Astrocyte (in vitro differentiated cells and primary cell): ENCODE measurements around the gene MRPL36. TPM values are rescaled to one million over a fixed set of nuclear protein-coding genes. Genes with fewer than 3 reads are reported as not detected.

Experiments used
- DNase-seq: peaks from one replicate; pipeline ENCODE4 v3.0.0-alpha.2; 2010; ENCODE audit warnings: low read depth
- FAIRE-seq: peaks from 2 replicates; lab custom pipeline; 2011; peaks lifted over from hg19 to GRCh38; lab: Jason Lieb, UNC
- H2AFZ ChIP-seq: 2 replicates; pipeline ENCODE4 v1.6.0; 2012; ENCODE audit warnings: low read depth, low read length, inconsistent platforms
- H3K27ac ChIP-seq: 2 replicates; pipeline ENCODE4 v1.5.1; 2011; ENCODE audit warnings: low read depth, low read length, inconsistent platforms
- H3K27me3 ChIP-seq: 2 replicates; pipeline ENCODE4 v1.6.0; 2011; ENCODE audit warnings: low read length, inconsistent platforms; ENCODE audit not compliant: insufficient read depth
- H3K36me3 ChIP-seq: 2 replicates; pipeline ENCODE4 v1.5.1; 2011; ENCODE audit warnings: low read length, inconsistent platforms; ENCODE audit not compliant: insufficient read depth
- H3K4me1 ChIP-seq: 2 replicates; pipeline ENCODE4 v1.5.1; 2011; ENCODE audit warnings: low read length, inconsistent platforms; ENCODE audit not compliant: insufficient read depth
- H3K4me2 ChIP-seq: 2 replicates; pipeline ENCODE4 v1.6.0; 2012; ENCODE audit warnings: low read length, inconsistent platforms
- H3K4me3 ChIP-seq: 2 replicates; pipeline ENCODE4 v1.5.1; 2011; ENCODE audit warnings: low read depth, mild to moderate bottlenecking, low read length, inconsistent platforms; ENCODE audit not compliant: insufficient read depth
- H3K79me2 ChIP-seq: 2 replicates; pipeline ENCODE4 v1.6.0; 2012; ENCODE audit warnings: mild to moderate bottlenecking, low read length, inconsistent platforms; ENCODE audit not compliant: insufficient read depth
- H3K9ac ChIP-seq: 2 replicates; pipeline ENCODE4 v1.6.0; 2012; ENCODE audit warnings: mild to moderate bottlenecking, low read length, inconsistent platforms
- H3K9me3 ChIP-seq: 2 replicates; pipeline ENCODE4 v1.5.1; 2012; ENCODE audit warnings: low read depth, mild to moderate bottlenecking, low read length, inconsistent platforms; ENCODE audit not compliant: insufficient read depth
- H4K20me1 ChIP-seq: 2 replicates; pipeline ENCODE4 v1.6.0; 2012; ENCODE audit warnings: low read length, inconsistent platforms; ENCODE audit not compliant: insufficient read depth
- H3K27ac Mint-ChIP-seq: one replicate; pipeline ENCODE4 v1.8.0; 2021; ENCODE audit warnings: mild to moderate bottlenecking, mixed read lengths; ENCODE audit not compliant: unreplicated experiment
- H3K27me3 Mint-ChIP-seq: one replicate; pipeline ENCODE4 v1.8.0; 2021; ENCODE audit warnings: low read depth, mixed read lengths; ENCODE audit not compliant: unreplicated experiment
- H3K36me3 Mint-ChIP-seq: one replicate; pipeline ENCODE4 v1.8.0; 2021; ENCODE audit warnings: low read depth, mixed read lengths; ENCODE audit not compliant: unreplicated experiment
- H3K4me1 Mint-ChIP-seq: one replicate; pipeline ENCODE4 v1.8.0; 2021; ENCODE audit warnings: low read depth, mixed read lengths; ENCODE audit not compliant: unreplicated experiment
- H3K4me3 Mint-ChIP-seq: one replicate; pipeline ENCODE4 v1.8.0; 2021; ENCODE audit warnings: mild to moderate bottlenecking, moderate library complexity, mixed read lengths; ENCODE audit not compliant: unreplicated experiment
- H3K9me3 Mint-ChIP-seq: one replicate; pipeline ENCODE4 v1.8.0; 2021; ENCODE audit warnings: mild to moderate bottlenecking, mixed read lengths; ENCODE audit not compliant: unreplicated experiment
- EZH2 ChIP-seq: IDR thresholded peaks from 2 replicates; pipeline ENCODE4 v1.6.1; 2012; ENCODE audit warnings: mild to moderate bottlenecking, low read length, inconsistent platforms; ENCODE audit not compliant: insufficient read depth
- total RNA-seq: library from RNA; stranded (reverse); gene quantifications from 2 replicates; pipeline ENCODE4 v1.2.1, GENCODE V29; 2021
- TF ChIP-seq, protein P1 (sequence below): IDR thresholded peaks from 2 replicates; pipeline ENCODE4 v1.5.1; 2011; ENCODE audit warnings: low read depth, mild to moderate bottlenecking, inconsistent platforms, low read length, moderate library complexity; ENCODE audit not compliant: insufficient read depth

The MRPL36 gene
- total RNA-seq, 1 donor from 2014 or later = 72.2 TPM

GRCh38 chr5:1824109-1824821 is 24.6 kb upstream of the MRPL36 start:
- Histone ChIP-seq H3K4me1 (no peaks in the 10 kb centered on the region), H3K4me3 (no peak overlapping the region), H3K4me2 (no peak overlapping the region), H3K9me3 (no peaks in the 10 kb centered on the region), H3K27ac (no peak overlapping the region), H3K27me3 (no peaks in the 10 kb centered on the region), H3K9ac (no peak overlapping the region), H3K79me2 (no peaks in the 10 kb centered on the region), H2AFZ (no peak overlapping the region), H4K20me1 (peaks cover 4% of the 10 kb centered on the region), H3K36me3 (peaks cover 15% of the 10 kb centered on the region)
- no peaks in the 10 kb centered on the region for H3K27me3 Mint-ChIP-seq
- TF ChIP-seq, protein P1, sequence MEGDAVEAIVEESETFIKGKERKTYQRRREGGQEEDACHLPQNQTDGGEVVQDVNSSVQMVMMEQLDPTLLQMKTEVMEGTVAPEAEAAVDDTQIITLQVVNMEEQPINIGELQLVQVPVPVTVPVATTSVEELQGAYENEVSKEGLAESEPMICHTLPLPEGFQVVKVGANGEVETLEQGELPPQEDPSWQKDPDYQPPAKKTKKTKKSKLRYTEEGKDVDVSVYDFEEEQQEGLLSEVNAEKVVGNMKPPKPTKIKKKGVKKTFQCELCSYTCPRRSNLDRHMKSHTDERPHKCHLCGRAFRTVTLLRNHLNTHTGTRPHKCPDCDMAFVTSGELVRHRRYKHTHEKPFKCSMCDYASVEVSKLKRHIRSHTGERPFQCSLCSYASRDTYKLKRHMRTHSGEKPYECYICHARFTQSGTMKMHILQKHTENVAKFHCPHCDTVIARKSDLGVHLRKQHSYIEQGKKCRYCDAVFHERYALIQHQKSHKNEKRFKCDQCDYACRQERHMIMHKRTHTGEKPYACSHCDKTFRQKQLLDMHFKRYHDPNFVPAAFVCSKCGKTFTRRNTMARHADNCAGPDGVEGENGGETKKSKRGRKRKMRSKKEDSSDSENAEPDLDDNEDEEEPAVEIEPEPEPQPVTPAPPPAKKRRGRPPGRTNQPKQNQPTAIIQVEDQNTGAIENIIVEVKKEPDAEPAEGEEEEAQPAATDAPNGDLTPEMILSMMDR = no peak
- no peak for TF ChIP-seq EZH2
- H3K36me3 Mint-ChIP-seq = peaks cover 30% of the 10 kb centered on the region
- peaks cover 1% of the 10 kb centered on the region for H3K9me3 Mint-ChIP-seq
- FAIRE-seq (no peak), DNase-seq (no peak)
- H3K4me3 Mint-ChIP-seq = no peak overlapping the region
- no peaks in the 10 kb centered on the region for H3K4me1 Mint-ChIP-seq
- H3K27ac Mint-ChIP-seq = no peak overlapping the region

GRCh38 chr5:1823381-1824034 is 23.9 kb upstream of the MRPL36 start:
- DNase-seq = no peak
- no peak for FAIRE-seq
- peaks cover 4% of the 10 kb centered on the region for H4K20me1 ChIP-seq
- no peak overlapping the region for H2AFZ ChIP-seq
- H3K9me3 ChIP-seq = no peaks in the 10 kb centered on the region
- Mint-ChIP-seq H3K4me1 (no peaks in the 10 kb centered on the region), H3K9me3 (peaks cover 1% of the 10 kb centered on the region), H3K4me3 (no peak overlapping the region), H3K36me3 (peaks cover 31% of the 10 kb centered on the region), H3K27ac (no peak overlapping the region), H3K27me3 (no peaks in the 10 kb centered on the region)
- H3K79me2 ChIP-seq = no peaks in the 10 kb centered on the region
- no peak overlapping the region for H3K4me2 ChIP-seq
- TF ChIP-seq, protein P1 = no peak
- no peak for TF ChIP-seq EZH2
- no peaks in the 10 kb centered on the region for H3K27me3 ChIP-seq
- peaks cover 15% of the 10 kb centered on the region for H3K36me3 ChIP-seq
- H3K9ac ChIP-seq = no peak overlapping the region
- no peak overlapping the region for H3K4me3 ChIP-seq
- H3K27ac ChIP-seq = no peak overlapping the region
- no peaks in the 10 kb centered on the region for H3K4me1 ChIP-seq

DNA sequence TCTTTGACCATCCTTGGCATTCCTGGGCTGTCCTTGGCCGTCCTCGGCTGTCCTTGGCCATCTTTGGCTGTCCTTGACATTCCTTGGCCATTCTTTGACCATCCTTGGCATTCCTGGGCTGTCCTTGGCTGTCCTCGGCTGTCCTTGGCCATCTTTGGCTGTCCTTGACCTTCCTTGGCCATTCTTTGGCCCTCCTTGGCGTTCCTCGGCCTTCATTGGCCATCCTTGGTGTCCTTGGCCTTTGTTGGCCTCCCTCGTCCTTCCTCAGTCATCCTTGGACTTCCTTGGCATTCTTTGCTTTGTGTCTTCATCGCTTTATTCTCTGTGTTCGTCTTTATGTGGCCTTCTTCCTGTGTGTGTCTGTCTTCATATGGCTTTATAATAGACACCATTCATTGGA is 22.2 kb upstream of the MRPL36 start:
- Histone ChIP-seq H3K36me3 (peaks cover 22% of the 10 kb centered on the region), H3K9ac (no peak overlapping the region), H3K79me2 (no peaks in the 10 kb centered on the region), H3K27ac (no peak overlapping the region), H4K20me1 (peaks cover 12% of the 10 kb centered on the region), H2AFZ (no peak overlapping the region), H3K9me3 (no peaks in the 10 kb centered on the region), H3K4me3 (no peak overlapping the region), H3K4me2 (no peak overlapping the region), H3K4me1 (no peaks in the 10 kb centered on the region), H3K27me3 (no peaks in the 10 kb centered on the region)
- FAIRE-seq (no peak), DNase-seq (no peak)
- Mint-ChIP-seq H3K36me3 (peaks cover 36% of the 10 kb centered on the region), H3K4me1 (no peaks in the 10 kb centered on the region), H3K27me3 (no peaks in the 10 kb centered on the region), H3K27ac (no peak overlapping the region), H3K9me3 (peaks cover 1% of the 10 kb centered on the region), H3K4me3 (no peak overlapping the region)
- TF ChIP-seq EZH2 = no peak
